GM21360 (cell line): ENCODE data around the gene ETV6.

Experiments used
- ATAC-seq: cut with Tn5 transposase; IDR thresholded peaks from one replicate; pipeline ENCODE4 v1.9.1; 2021; ENCODE audit warnings: mild to moderate bottlenecking, moderate library complexity; ENCODE audit not compliant: unreplicated experiment

Gene ETV6

DNA sequence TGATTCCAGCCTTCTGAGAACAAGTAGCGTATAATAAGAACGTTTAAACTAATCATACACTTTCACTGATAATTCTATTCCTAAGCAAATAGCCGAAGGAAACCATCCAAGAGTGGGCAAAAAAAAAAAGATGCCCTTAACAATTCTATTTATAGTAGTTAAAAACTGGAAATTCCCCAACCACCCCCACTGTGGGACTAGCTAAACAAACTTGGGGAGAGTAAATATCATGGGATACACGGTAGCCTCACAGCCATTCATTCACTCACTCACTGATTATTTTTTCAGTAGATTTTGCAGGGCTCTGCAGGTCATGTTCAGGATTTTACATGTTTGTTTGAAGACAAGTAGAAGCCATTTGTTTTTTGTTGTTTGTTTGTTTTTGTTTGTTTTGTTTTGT, 197.0 kb downstream of the ETV6 start:
- ATAC-seq: no peak

DNA sequence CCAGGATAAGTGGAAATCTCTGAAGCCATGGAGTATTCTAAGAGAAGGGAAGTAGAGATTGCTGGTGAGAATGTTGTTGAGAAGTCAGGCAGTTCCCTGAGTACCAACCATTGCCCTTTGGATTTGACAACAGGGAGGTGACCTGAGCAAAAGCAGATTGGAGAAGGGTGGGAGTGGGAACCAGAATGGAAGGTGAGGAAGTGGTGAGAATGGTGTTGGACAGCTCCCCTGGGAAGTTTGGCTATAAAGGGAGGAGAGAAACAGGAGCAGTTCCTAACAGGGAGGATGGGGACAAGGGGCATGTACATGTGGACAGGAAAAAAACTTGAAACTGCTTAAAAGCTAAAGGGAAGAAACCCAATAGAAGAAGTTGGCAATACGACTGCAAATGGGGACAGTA, 198.1 kb downstream of the ETV6 start:
- ATAC-seq: no peak

DNA sequence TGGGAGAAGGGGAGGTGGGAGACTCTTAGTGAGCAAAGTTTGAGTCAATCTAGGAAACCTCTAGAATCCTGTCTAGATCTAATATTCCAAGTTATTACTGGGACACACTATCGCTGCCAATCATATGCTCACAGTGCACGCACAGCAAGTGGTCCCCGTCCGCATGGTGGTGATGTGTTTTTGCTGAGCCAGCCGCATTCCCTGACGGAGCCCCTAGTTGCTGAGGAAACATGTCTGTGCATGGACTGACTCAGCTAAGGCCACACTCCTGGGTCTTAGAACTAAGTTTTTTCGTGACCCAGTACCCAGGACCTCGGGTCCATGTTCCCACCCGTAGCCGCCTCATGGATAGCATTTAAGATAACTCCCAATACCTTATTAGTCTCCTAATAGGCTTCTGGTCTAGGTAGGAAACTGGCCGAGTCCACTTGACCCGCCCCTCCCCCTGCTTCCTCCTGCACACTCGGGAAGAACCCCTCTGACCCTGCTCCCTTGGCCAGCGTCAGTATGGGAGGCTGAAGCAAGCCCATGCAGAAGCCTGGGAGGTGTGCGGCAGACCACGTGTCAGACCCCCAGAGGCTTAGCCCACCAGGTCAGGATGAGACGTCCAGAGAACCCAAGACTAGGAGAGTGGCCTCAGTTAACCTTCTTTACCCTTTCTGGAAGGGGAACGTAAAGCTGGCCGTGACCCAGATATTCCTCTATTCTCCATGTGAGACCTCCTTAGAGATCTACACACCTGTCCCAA, 200.5 kb downstream of the ETV6 start:
- no peak for ATAC-seq

DNA sequence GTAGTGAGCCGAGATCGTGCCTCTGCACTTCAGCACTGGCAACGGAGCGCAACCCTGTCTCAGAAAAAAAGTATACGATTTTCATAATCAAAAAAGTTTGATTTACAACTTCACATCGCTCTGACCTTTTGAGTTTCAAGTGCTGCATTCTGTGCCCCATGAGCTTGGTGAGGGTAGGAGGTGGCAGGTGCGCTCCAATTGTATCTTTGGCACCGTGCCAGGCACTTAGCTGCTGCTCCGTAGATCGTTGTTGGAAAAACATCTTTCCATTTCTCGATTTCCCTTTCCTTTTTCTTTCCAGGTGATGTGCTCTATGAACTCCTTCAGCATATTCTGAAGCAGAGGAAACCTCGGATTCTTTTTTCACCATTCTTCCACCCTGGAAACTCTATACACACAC, 203.7 kb downstream of the ETV6 start:
- ATAC-seq: no peak

DNA sequence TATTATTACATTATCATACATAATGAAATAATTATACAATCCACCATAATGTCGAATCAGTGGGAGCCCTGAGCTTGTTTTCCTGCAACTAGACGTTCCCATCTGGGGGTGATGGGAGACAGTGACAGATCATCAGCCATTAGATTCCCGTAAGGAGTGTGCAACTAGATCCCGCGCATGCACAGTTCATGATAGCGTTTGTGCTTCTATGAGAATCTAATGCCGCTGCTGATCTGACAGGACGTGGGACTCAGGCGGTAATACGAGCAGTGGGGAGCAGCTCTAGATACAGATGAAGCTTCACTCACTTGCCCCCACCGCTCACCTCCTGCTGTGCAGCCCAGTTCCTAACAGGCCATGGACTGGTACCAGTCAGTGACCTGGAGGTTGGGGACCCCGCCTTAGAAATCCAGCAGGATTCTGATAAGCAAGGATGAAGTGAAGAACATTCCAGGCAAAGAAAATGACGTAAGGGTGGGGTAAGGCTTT, 204.6 kb downstream of the ETV6 start:
- no peak for ATAC-seq

DNA sequence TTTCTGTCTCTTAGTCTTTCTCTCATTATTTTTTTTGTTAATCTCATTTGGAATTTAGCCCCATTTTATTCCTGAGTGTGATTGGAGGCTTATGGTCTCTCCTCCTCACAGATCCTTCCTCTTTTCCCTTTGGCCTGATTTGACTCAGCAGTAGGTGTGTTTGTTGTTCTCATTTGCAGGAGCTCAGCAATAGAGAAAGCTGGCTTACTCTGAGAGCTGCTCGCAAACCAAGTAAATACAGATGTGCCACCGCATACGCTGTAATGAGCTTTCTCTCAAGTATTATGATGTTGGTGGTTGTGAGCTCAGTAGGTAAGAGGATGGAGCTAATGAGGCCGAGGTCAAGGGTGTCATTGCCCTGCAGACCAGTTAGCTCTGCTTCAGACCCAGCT, 206.5 kb downstream of the ETV6 start:
- ATAC-seq: no peak

DNA sequence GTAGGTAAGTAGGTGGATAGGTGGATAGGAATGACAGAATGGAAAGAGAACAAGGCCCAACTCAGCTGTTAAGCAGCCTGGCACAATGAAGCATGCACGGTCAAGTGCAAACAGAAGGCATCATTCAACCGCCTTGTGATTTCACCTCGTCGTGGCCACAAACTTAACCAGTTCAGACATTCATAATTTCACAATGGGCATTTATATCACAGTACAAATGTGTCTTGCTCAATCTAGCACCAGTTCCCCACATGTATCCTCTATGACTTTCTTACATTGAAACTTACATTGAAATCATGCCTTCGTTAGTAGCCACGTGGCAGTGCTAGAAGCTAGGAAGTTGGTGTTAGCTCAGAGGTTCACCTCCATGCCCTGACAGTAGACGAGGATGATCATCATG, 207.5 kb downstream of the ETV6 start:
- no peak for ATAC-seq

DNA sequence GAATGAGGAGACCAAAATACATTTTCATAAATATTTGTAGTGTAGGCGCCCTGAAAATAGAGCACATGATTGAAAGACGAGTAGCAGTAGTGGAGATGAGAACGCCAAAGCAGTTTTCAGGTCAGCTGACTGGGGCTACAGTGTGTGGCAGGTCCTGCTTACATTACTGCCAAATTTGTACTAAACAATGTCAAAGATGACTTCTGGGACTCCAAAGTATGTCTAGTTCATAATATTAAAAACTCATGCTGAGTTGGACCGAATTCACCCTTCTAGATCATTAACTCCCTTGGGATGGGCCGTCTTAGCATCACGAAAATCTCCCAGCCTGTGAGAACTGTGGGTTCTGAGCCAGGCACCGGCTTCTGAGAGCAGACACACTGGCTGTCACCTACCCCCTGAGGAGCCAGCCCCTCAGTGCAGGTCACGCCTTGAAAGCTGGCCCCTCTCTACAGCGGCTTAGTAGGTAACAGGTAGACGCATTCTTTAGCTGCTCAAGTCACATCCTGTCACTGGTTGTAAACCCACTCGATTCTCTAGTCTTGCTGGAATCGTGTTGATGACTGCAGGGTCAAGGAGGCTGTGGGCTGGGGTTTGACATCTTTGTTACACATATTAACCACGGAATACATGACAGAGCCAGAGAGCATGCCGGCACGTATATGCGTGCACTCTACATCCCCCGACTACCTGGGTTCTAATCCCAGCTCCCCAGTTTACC, 210.4 kb downstream of the ETV6 start:
- ATAC-seq: no peak

DNA sequence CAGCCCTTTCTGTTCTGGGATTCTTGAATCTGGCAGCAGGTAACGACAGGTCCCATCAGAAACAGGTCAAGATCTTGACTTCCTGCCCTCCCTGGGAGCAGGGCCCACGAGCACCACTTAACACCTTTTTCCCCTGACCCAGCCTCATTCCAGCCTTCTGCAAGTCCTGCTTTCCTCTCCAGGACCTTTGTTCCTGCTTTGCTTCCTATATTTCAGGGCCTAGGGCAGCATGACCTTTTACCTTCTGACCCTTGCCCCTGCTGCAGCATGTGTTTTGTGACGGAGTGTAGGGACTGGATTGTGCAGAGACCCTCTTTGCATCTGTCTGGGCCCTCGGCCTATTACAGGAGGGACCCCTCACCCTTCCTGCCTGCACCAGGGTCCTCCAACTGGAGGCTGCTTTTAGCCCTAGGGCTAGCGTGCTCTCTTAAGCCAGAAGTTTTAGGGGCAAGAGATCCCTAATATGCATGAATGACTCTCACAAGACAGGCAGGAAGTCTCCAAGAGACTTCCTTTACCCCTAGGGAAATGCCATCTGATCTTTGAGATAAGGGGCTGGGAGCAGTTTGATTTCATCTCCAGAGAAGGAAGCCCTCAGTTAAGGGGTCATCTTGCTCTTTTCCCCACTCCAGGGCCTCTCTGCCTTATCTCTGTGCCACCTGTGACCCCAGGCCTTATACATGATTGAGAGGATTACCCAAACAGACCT, 211.8 kb downstream of the ETV6 start:
- ATAC-seq: no peak

DNA sequence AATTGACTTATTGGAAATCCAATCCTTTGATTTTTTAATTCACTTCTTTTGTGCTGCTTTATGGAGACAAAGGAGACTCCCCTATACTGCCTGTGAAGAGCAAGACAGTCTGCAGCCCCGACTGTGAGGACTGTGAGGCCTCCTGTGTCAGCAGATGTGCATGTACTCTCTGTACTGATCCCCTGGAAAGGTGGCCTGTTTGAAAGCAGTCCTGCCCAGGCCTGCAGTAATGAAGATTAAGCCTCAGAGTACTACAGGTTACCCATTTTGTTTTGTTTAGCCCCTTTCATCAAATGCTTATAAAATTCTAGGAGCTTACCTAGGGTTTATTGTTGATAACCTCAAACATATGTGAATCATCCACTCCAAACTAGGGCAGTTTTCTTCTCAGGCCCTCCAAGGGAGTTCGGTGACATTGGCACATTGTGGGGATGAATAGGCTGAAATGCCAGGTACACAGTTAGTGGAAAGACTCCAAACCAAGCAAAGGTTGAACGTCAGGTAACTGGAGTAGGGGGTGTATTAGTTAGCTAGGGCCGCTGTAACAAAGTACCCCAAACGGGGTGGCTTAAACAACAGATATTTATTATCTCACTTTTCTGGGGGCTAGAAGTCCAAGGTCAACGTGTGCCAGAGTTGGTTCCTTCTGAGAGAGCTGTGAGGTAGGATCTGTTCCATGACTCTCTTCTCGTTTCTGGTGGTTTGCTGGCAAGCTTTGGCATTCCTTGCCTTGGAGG, 212.6 kb downstream of the ETV6 start:
- no peak for ATAC-seq

DNA sequence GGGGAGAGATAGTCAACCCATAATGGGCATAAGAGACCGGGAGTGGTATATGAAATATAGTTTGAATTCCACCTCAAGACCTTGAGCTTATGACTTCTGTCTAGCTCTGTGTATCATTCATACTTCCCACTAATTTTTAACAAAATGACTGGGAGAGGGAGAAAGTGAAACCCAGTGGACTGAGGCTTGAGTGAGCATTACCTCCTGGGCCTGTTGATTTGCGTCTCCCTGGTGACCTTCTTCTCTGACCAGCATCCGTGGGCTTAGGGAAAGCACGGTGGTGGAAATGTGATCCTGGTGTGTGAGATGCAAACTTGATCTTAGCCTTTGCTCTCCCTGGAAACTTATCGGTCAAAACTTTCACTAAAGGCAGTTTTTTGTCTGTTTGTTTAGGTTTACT, 213.3 kb downstream of the ETV6 start:
- ATAC-seq: no peak

DNA sequence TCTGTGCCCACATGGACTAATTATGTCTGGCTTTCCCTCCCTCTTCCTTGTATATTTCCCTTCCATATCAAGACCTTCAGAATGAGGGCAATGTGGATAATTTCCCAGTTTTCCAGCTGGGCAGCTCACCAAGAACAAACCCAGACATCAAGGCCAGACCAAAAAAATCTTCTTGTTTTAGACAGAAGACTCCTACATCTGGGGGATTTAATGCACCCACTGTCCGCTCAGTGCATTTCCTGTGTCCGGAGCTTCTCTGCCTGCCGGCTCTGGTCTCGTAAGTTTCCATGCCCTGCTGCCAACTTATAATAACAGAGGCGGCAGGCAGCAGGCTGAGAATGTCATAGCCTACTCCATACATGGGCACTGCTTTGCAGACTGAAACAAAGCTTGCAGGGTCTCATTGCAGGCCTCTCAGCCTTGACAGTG, 214.0 kb downstream of the ETV6 start:
- ATAC-seq: no peak

DNA sequence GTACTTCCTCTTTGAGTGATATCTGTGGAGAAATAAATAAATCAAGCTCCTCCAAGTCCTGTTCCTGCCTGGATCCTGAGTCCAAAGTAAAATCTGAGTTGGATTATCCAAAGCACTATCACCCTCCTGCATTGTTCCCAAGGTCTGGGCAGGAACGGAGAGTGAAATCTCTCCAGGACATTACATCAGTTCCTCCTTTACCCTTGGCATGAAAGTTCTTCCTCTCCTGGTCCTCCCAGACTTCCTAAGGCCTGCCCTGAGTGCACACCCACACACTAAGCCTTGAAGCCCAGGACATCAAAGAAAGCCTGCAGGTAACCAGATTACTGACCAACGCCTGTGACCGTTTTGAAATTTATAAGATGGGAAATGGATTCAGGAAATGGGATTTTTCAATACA, 214.5 kb downstream of the ETV6 start:
- no peak for ATAC-seq

DNA sequence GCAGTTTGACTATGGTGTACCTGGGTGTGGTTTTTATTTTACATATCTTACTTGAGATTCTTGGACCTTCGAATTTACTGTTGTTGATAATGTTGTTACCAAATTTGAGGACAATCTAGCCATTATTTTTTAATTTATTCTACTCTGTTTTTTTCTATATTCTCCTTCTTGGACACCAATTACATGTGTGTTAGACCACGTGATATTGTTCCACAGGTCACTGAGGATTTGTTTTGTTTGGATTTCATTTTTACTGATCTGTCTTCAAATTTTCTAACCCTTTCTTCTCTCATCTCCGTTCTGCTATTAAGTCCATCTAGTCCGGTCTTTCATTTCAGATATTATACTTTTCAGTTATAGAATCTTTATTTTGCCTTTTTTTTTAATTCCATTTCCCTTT, 216.3 kb downstream of the ETV6 start:
- no peak for ATAC-seq

DNA sequence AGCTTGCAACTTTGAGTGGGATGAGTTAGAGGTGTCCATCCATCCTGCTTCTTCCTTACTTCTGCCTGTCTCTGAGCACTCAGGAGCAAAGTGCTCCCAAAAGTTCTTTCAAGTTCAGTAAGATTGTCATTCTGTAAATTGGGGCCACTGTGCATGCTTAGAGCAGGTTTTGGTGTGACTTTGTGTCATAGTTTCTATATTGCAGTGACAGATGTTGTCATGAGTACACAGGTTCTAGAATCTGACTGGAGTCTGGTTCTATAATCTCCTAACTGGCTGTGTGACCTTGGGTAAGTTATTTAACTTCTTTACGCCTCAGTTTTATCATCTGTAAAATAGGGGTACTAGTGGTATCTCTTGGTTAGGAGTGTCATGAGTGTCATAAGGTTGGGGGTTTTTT, 218.6 kb downstream of the ETV6 start:
- no peak for ATAC-seq

DNA sequence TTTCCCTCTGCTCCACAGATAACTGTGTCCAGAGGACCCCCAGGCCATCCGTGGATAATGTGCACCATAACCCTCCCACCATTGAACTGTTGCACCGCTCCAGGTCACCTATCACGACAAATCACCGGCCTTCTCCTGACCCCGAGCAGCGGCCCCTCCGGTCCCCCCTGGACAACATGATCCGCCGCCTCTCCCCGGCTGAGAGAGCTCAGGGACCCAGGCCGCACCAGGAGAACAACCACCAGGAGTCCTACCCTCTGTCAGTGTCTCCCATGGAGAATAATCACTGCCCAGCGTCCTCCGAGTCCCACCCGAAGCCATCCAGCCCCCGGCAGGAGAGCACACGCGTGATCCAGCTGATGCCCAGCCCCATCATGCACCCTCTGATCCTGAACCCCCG, 219.9 kb downstream of the ETV6 start:
- ATAC-seq: no peak

DNA sequence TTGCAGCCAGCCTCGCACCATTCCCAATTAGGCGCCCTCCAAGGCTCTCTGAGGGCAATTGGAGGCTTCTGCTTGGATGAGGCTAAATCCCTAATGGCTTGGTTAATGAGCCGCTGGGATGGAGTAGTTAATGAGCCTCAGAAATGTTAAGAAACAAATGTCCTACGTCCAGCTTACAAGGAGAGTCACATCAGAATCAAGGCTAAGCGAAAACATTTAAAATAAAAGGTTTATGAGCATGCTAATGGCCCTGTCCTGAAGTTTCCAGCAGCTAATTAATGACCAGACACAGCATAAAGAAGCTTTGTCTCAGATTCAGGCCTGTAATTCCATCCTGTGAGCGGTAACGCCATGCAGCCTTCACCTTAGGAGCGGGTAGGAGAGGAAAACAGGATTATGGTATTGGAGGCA, 220.6 kb downstream of the ETV6 start:
- ATAC-seq: no peak

DNA sequence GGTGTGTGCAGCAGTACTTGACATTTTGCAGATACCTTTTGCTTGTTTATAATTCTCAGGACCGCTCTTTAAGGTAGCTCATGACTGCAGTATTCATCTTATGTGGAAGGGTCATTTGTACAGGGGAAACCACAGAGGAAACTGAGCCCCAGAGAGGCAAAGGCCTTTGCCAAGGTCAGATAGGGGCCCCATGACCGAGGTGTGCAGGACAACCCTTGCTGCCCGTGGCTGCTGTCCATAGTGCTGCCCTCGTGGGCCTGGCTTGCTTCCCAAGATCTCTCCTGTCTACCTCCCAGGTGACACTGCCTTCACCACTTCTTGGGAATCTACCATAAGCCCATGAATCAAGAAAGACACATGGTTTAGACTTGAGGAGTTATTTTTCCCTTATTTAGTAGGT, 222.6 kb downstream of the ETV6 start:
- ATAC-seq: no peak

DNA sequence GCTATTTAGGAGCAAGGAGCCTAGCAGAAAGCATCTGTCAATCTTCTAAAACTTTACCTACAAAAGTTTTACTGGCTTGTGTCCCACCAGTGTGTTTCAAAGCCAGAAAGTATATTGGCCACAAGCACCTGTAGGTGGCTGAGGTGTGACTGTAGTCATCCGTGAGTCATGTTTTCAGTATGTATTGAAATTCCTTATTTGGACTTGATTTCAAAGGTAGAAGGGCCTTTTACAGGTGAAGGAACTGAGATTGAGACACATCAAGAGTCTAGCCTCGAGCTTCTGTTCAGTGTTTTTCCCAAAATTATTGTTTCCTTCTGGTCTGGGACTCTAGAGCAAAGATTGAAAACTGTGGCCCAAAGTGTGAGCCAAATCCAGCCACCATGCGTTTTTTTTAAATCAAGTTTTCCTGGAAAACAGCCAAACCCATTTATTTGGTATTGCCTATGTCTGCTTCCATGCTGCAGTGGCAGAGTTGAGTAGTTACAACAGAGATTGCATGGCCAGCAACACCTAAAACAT, 226.0 kb downstream of the ETV6 start:
- ATAC-seq: no peak

DNA sequence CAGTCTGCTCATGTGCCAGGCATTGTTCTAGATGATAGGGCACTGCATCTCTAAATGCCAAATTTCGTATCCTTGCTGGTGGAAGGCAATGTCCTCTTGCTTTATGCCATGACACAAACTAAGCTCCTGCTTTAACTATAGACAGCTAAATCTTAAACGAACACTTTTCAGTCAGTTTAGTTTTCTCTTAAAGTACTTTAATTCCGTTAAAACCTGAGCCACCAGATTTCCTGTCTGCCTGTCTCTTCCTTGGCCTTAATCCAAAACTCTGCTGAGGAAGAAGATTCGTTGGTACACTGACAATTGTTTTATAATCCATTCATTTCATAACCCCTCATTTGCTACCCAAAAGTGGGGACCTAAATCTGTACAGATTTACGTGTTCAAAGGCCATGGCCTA, 226.8 kb downstream of the ETV6 start:
- no peak for ATAC-seq
